Cardiac fibroblast (primary cell): ENCODE data around the gene CCDC27.

Experiments used
- DNase-seq, 2 donors: peaks; one replicate each; pipeline versions ENCODE4 v3.0.0 to v3.0.0-alpha.2; 2010; ENCODE audit warnings: low read depth in 2 of 2
- H3K4me3 ChIP-seq, 2 donors: replicated peaks in 1 of 2; 1 replicate in 1 of 2; 2 replicates in 1 of 2; pipeline ENCODE4 v1.5.1; 2011; ENCODE audit warnings: low read depth in 2 of 2, low read length in 2 of 2, mild to moderate bottlenecking in 2 of 2, moderate library complexity in 1 of 2
- TF ChIP-seq, protein P1 (sequence below): IDR thresholded peaks from one replicate; pipeline ENCODE4 v1.5.1; 2011; ENCODE audit warnings: low read depth, mild to moderate bottlenecking, low read length, inconsistent platforms

The CCDC27 gene

DNA sequence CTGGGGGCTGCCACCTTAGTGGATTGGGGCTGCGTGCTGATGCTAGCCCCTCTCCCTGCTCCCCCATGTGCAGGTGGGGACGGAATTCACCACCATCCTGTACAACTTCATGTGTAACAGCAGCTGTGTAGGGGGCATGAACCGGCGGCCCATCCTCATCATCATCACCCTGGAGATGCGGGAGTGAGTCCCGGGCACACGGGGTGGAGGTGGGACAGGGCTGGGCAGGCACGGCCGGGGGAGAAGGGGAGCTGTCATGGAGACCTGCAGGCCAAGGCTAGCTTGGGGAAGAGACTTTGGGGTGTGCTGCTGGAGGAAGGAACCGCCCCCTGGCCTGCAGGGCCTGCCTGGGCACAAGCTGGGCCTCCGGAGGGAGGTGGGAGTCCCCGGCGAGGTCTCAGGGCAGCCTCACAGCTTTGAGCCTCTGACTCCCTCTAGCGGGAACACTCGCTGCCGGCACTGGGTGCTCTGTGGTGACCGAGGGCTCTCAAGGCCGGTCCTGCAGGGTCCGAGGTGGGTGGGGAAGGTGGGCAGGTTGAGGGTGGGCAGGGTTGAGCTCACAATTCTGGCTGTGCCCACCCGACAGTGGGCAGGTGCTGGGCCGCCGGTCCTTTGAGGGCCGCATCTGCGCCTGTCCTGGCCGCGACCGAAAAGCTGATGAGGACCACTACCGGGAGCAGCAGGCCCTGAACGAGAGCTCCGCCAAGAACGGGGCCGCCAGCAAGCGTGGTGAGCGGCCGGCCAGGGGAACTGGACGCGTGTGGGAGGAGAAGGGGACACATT lies 25.0 kb upstream of the CCDC27 start:
- peak; percentile 22 to 29 for DNase-seq
- TF ChIP-seq, protein P1, sequence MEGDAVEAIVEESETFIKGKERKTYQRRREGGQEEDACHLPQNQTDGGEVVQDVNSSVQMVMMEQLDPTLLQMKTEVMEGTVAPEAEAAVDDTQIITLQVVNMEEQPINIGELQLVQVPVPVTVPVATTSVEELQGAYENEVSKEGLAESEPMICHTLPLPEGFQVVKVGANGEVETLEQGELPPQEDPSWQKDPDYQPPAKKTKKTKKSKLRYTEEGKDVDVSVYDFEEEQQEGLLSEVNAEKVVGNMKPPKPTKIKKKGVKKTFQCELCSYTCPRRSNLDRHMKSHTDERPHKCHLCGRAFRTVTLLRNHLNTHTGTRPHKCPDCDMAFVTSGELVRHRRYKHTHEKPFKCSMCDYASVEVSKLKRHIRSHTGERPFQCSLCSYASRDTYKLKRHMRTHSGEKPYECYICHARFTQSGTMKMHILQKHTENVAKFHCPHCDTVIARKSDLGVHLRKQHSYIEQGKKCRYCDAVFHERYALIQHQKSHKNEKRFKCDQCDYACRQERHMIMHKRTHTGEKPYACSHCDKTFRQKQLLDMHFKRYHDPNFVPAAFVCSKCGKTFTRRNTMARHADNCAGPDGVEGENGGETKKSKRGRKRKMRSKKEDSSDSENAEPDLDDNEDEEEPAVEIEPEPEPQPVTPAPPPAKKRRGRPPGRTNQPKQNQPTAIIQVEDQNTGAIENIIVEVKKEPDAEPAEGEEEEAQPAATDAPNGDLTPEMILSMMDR = peak; percentile 62
- H3K4me3 ChIP-seq = no peak overlapping the region

DNA sequence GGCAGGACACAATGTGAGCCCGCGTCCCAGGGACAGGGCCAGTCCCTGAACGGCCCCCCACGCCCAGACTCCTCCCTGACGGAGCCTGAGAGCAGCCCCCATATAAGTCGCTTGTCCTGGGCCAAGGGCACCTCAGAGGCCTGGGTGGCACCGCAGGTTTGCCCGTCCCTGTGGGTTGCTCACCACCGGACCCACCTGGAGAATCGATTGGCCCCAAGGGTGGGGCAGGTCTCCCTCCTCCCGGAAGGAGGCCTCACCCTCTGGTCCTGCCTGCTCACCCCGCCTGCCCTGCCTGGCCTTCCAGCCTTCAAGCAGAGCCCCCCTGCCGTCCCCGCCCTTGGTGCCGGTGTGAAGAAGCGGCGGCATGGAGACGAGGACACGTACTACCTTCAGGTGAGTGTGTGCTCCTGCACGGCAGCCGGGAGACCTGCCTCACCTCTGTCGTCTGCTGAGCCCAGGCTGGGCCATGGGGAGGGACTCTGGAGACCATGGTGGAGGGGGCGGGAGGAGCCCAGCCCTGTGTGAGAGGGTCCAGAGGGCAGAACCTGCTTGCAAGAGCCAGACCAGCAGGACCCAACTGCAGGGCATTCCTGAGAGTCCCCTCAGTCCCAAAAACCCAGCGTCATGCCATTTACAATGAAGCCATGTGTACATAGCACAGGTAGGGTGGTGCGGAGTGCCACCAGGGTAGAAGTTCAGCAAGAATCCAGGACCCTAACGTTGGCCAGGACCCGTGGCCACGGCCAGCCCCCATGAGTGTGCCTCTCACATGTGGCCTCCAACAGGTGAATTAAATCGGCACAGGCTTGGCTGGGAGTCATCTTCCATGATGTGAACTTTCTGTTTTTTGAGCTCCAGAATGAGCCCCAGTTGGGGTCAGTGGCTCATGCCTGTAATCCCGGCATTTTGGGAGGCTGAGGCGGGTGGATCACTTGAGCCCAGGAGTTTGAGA lies 24.1 kb upstream of the CCDC27 start:
- TF ChIP-seq, protein P1 = no peak
- no peak overlapping the region for H3K4me3 ChIP-seq
- DNase-seq = no peak

DNA sequence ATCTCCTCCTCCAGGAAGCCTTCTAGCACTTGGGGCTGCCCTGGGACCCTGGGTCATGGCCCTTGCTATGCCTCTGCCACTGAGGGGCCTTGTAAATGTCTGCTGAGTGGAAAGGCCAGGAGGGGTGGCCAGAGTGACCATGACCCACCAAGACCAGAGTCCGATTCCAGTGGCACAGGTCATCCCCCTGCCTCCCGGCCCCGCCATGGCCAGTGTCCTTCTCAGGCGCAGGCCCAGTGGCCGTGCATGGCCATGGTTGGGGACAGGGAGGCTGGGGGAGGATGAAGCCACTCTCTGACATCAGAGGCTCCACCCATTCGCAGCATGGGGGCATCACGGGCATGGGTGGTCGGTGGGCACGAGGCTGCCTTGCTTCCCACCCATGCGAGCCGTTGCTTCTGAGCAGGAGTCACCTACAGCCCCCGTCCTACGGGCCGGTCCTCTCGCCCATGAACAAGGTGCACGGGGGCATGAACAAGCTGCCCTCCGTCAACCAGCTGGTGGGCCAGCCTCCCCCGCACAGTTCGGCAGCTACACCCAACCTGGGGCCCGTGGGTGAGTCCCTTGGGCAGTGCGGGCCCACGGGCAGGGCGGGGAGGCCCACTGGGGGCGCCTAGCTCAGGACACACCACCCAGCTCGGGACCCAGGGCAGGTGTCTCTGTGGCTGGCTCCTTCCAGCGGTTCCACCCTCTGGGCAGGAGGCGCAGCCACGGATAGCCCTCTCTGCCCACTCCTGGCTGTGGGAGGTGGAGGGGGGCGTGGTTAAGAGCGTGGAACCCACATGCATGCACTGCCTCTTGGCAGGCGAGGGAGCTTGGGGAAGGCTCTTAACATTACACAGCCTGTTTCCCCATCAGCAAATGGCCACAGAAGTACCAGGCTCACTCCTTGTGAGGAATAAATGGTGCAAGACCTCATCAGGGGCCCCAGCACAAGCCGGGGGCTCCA lies 22.4 kb upstream of the CCDC27 start:
- TF ChIP-seq, protein P1 = no peak
- no peak for DNase-seq
- H3K4me3 ChIP-seq = no peak overlapping the region

DNA sequence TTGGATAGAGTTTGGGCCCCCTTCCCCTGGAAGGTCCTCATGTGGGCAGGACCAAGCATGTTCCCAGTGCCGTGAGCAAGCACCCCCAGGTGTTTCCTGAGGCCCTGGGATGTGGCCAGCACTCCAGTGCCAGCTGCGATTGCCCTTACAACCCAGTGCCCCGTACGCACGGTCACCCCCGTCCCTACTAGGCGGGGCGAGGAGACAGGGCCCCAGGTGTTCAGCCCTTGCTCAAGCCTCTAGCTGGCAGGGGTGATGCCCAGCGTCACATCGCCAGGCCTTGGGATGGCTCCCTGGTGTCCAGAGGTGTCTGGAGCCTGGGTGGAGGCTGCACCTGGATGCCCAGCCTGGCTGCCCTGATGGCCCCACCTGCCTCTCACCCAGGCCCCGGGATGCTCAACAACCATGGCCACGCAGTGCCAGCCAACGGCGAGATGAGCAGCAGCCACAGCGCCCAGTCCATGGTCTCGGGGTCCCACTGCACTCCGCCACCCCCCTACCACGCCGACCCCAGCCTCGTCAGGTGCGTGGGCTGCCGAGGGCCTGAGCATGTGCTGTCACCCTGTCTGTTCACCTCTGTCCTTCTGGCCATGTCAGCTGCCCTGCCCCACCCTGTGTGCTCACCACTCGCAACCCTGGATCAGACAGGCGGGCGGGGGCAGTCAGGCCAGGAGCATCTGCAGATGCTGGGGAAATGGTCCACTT lies 21.6 kb upstream of the CCDC27 start:
- no peak for DNase-seq
- no peak overlapping the region for H3K4me3 ChIP-seq
- TF ChIP-seq, protein P1 = no peak

DNA sequence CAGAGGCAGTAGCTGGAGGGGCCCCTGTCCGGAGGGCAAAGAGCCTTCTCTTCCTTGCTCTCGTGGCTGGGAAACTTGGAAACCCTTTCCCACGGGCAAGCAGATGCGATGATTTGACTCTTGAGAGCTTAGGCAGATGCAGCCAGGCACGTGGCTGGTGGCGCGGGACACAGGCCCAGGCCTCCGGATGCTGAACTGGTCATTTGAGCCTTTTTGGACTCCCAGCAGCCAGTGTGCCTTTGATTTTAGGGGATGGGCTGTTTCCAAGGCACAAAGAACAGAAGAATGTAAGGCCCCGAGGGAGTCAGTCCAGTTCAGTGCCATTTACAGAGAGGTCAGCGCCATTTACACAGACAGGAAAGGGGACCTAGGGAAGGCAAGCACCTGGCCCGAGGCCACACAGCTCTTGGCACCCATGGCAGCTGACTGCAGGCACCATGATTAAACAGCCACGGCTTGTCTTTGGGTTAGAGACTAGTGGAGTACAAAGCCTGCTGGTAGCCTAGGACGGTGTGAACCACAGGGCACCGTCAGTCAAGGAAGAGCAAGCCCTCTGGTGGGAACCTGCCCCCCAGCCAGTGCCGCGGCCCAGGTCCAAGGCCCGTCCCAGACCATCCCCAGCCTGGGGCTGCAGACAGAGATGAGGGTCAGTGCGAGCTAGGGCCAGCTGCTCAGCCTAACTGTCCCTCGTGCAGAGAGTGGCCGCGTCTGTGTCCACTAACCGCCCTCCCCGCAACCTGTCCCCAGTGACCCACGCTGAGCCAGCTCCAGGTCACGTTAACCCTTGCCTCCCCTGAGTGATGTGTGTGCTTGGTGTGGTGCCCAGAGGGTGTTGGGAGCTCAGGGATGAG lies 20.4 kb upstream of the CCDC27 start:
- H3K4me3 ChIP-seq = no peak overlapping the region
- no peak for DNase-seq
- TF ChIP-seq, protein P1 = no peak
